GM21786 (cell line): ENCODE results near the gene SRRD.

Experiments
- ATAC-seq: cut with Tn5 transposase; IDR thresholded peaks from one replicate; pipeline ENCODE4 v1.9.1; 2021; ENCODE audit not compliant: unreplicated experiment

SRRD gene

DNA sequence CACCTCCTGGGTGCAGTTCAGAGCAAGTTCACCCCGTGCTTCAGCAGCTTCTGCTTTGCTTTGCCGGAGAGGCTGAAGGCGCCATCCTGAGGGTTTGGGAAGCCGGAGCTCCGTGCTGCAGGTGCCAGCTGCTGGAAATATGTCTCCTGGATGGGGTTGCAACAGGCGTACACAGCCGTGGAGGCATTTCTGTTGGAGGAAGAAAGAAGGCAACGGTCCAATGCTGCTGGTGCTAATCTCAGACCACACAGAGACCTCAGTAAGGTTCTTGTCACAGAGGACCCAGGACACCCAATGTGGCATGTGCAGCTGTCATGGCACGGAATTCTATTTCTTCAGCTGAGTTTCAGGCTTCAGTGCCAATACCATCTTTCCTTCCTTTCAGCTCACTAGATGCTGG is 30.5 kb upstream of the SRRD start:
- no peak for ATAC-seq

DNA sequence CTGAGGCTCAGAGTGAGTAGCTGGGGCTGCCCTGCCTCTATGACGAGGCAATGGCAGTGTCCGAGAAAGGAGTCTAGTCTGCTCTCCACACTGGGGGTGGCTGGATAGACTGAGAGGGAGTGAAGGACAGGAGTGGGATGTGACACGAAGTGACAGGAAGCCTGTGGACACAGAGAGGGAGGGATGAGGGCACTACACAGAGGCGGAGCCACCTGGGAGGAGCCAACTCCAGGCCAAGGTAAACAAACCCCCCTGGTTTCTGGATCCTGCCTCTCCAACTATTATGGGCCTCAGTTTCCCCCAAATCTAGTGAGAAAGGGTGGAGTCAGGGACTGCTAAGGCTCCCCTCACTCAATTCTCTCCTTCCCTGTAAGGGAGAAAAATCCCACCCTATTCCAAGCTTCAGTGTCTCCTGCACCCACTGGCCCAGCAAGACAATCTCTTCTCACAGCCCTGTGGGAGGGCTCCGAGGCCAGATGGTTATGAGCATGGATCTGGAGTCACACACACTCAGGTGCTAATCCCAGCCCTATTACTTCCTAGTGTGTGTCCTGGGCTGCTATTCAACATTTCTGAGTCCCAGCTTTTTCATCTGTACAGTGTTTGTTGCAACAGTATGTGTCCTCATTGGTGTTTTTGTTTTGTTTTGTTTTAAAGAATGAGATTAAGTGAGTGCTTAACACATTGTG is 29.7 kb upstream of the SRRD start:
- no peak for ATAC-seq

DNA sequence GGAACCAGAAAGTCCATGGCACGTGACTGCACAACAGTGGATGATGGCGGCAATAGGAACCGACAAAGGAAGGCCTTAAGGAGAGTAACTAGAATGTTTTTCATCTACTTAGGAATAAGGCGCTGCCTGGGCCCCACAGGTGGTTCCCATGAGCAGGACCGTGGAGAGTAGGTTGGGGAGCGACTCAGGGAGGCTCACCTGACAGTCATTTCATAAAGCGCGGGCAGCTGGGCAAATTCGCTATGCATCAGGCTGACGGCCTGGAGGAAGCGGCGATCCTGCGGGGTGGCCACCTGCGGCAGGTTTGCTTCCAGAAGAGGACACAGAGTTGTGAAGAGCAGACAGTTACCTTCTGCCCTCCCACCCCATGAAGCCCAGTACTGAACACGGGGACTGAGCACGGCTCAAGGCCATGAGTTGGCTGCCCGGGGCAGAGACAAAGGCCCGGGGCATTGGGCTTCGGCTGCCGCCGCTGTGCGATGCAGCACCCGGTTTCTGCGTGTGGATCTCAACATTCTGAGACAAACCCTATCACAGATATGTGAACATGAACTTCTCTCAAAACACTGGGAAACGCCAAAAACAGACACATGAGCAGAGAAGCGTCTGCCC is 25.9 kb upstream of the SRRD start:
- ATAC-seq = no peak

DNA sequence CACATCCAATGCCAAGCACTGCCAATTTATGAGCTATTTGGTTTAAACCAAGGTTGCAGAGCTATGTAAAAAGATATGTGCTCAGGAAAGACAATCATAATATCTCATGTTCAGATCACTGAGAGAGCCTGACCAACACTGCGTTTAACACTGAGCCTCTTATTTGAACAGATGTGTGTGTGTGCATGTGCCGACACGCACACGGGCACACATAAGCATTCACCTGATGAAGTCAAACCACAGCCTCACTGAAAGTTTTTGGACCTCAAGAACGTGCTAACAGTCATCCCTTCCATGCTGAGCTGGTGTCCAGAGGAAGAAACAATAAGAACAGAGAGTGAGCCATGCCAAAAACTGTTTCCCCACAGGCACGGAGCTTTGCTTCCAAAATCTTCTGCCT is 23.5 kb upstream of the SRRD start:
- ATAC-seq = no peak

DNA sequence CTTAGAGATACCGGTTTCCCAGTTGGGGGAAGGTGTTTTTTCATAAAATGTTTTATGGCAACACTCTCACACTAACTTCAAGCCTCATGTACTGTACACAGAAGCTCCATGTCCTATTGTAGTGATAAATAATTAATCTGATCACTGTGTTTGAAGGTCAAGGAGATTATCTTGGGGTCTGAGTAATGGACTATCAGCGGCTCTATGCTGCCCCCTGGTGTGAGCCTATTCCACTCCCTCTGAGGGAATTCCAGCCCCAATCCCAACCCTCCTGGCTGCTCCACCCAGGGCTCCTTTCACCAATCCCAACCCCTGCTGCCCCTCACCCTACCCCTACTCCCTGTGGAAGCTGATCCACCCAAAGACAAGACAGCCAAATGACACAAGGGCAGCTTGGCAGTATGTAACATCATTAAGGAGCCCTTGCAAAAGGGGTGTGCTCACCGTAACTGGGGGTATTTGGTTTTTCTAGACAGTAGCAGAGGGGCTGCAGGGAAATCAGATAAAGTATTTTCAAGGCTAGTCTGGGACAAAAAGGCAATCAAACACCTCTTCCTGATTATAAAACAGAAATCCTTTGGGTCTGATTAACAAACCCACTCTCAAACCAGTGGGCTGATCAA is 22.4 kb upstream of the SRRD start:
- ATAC-seq = no peak

DNA sequence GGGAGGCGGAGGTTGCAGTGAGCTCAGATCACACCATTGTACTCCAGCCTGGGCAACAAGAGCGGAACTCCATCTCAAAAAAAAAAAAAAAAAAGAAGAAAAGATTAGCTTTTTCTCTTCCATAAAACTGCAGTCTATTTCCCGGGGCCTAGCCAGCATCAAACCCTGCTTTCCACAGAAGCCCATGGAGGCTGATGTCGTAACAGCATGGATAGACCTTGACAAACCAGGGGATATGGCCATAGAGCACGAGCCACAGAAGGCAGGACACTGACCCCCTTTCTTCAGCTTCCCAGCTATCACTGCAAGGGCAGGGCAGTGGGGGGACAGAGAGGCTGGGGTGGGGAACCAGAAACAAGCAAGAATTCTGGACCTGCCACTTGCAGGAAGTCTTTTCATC is 21.6 kb upstream of the SRRD start:
- ATAC-seq = no peak

DNA sequence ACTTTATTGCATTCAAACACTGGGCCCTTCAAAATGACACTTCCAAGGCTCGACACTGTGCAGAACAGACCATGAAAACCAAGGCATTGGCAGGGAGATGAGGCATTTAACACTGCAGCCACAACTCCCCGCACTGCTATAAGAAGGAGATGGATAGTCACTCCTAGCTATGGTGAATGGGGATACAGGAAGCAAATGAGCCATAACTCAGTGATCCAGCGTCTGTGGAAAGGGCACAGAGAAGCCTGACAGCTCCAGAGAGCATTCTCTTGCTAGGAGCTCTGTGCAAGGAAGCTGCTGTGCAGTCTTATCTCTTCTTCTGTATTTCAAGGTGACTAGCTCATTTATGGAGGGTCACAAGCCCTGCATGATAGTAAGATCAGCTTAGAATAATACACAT is 21.0 kb upstream of the SRRD start:
- ATAC-seq = no peak

DNA sequence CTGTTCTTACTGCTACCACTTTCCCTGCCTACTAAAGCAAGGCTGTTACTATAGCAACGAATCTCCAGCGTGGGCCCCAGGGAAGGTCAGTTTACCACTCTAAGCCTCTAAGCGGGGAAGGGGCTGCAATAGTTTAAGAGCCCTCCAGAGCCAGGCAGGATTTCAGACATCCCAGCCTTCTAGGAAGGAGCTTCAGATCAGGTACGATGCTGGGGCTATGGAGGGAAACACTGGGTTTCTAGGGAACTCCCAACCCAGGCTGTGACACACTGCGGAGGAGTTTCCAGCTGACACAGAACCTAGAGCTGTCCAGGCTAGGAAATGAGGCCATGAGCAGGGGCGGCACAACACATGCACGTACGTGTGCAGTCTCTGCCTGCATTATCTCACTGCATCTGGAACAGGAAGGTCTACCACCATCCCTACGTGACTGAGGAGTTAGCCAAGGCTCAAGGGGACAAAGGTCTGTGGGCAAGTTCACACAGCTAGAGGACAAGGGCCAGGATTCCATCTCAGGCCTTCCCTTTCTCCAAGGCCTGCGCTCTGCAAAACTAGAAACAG is 20.5 kb upstream of the SRRD start:
- no peak for ATAC-seq

DNA sequence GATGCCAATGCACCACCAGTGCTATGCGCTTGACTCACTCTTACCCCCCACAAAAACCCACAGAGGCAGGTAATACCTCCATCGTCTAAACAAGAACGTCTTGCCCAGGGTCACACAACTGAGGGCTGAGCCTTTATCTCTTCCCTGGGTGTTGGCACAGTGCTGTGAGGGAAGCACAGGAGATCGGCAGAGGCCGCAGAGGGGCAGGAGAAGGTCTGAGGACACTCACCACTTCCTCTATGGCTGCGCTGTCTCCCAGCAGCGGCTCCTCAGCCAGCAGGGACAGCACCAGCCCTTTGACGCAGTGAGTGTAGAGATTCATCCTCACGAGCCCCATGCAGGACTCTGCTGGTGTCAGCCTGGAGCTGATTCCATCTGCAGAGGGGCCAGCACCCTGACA is 20.0 kb upstream of the SRRD start:
- ATAC-seq = no peak

DNA sequence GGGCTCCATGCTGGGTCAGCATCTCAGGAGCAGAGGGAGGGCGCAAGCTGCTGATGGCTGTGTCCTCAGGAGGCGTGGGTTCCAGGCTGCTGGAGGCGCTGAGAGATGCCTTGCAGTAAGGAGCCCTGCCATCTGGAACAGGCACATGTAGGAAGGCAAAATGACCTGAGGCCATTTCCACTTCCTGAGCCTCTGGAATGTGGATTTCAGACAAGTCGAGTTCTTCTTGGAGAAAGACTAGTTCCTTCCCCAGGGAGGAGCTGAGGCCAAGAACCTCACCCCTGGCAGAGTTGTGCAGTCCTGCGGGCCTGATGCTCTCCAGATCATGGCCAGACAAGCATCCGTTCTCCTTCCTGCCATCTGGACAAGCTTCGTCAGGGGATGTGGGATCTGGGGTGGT is 19.4 kb upstream of the SRRD start:
- ATAC-seq = no peak

DNA sequence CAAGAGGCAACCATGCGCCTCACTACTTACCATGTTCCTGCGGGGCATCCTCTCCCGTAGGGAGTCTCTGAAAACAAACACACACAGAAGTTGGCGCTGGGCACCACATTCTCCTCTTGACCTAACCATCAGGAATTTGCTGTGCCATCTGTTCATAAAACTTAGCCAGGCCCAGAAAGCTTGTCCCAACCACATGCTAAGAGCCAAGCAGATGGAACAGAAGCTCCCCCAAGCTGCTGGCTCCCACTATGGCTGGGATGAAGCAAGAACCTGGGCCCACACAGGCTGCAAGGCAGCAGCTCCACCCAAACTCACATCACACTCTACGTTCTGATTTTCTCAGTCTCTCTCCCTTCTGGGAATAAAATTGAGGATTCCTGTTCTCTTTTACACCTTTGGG is 17.5 kb upstream of the SRRD start:
- ATAC-seq = no peak

DNA sequence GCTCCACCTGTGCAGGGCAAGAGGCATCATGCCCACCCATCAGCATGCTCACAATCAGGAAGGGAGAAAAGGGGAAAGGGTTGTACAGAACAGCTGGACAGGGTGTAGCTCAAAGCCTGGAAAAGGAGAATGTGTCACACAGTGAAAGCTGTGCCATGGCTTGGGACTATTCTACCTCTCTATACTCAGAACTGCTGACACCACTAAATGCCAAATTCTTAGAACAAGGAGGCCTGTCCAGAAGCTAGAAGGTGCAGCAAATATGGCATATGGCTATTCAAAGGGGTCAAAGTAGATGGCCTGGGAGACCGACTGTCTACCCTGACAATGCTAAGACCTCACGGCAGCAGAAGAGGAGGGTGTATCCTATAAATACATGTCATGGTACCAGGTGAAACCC is 12.9 kb upstream of the SRRD start:
- no peak for ATAC-seq

DNA sequence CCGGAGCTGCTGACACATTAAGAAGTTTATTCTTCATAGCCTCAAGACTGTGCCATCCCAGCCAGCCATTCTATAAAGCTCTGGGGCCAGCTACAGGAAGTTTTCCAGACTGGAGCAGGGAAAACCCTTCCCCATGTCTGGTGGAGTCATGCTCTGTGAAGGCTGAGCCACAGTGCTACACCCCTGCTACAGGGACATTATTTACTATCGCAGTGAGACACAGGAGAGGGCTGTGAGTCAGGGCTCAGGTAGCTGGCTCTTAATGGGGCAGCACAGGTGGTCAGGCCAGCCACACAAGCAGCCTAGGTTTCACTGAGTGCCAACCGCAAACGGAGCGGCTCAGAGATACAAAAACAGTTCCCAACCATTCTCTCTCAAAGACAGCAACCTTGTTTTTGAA is 12.2 kb upstream of the SRRD start:
- no peak for ATAC-seq

DNA sequence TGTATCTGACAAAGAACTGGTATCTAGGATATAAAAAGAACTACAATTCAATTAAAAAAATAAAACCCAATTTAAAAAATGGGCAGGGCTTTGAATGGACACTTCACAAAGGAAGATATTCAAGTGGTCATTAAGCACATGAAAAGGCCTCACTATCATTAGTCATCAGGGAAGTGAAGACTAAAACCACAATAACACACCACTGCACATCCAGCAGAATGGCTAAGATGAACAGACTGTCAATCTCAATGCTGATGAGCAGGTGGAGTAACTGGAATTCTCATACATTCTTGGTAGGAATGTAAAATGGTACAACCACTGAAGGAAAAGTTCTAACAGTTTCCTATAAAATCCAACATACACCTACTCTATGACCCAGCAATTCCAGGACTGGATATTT is 9.0 kb upstream of the SRRD start:
- ATAC-seq = no peak

DNA sequence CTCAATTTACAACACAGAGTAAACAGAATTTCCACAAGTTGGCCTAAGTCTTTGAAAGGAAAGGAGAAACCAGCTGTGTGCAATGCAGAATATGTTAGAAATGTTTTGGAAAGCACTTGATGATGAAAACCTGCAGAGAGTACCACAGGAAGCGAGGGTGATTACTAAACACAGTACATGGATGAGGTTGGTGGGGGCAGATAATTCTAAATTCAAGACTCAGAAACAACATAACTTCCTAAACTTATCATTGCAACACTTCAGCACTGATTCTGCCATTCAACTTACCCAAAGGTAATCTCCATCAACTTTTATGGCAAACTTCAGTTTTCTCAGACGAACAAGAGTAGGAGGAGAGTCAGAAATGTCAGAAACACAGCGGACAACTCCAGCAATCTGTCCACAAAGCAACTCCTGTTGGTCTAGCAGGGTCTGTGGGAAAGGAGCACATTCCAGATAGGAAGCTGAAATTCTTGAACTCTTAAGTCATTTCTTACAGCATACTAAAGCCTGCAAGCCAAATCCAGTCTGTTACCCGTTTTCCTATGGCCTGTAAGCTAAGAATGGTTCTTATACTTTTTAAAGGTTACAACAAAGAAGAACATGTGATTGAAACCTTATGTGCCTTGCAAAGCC is 6.9 kb upstream of the SRRD start:
- ATAC-seq = no peak

DNA sequence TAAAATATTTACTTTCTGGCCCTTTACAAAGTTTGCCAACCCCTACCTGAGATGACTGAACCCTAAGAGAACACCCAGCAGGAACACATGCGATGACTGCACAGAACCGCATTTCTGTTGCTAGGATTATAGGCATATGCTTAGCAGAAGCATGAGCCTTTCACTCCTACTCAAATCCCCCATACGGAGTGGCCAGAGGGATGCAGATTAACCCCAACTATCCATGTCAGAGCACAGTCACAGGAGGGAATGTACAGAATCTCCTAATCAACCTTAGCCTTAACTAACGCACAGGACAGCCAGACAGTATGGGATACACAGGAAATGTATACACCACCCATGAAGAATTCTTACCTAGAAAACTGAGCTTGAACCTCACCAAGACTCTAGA is 6.3 kb upstream of the SRRD start:
- ATAC-seq = no peak

DNA sequence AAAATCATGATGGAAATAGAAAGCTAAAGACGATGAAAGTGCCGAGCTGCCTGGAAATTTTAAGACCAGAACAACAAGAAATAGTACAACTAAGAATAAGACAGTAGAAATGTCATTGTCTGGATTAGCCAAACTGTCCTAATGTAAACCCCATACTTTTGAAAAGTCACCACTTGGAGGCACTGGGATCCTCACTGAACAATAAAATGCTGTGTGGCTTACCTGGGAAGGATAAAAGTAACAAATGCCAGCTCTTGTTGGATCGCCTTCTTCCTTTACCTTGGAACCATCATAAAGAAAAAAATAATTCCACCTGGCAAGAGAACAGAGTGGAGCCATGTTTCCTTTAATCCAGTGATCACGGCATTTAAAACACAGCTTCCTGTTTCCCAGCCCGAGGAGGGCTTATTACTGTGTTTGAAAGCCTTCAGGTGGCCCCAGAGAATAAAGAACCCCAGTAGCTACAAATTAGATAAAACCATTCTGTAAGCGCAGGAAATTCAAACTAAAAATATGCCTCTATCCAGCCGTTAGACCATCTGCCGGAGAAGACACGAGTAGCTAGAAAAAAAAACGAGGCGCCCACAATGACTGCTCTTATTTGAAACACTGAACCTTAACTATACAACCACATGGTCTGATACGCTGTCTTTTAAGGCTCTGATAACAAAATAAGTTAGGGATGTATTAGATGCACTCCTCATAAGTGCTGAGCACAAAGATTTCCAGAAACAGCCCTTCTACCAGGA is 4.5 kb upstream of the SRRD start:
- ATAC-seq = no peak

DNA sequence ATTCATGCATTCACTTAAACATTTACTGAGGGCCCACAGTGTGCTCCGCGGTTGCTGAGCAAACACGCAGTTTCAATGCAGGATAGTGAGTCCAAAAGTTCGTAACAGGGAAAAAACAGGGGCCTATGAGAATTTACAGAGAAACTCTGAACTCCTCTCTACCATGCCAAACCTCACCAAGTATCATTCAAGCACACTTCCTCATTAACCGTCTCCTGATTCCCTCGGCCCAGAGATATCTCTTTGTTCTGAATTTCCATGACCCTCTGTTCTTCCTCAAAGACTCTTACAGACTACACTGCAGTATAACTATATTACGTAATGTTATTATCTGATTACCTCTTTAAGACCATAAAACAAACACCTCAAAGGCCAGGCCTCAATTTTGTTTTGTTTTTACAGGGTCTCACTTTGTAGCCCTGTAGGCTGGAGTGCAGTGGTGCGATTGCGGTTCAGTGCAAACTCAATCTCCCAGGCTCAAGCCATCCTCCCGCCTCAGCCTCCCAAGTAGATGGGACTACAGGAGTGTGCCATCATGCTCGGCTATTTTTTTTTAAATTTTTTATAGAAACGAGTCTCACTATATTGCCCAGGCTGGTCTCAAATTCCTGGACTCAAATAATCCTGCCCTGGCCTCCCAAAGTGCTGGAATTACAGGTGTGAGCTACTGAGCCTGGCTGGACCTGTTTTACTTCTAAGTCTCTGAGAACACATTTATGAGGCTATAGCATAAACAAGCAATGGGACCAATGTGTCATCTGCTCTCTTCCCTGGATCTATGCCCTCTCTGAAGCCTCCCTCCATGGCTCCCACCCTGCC is 3.7 kb upstream of the SRRD start:
- no peak for ATAC-seq

DNA sequence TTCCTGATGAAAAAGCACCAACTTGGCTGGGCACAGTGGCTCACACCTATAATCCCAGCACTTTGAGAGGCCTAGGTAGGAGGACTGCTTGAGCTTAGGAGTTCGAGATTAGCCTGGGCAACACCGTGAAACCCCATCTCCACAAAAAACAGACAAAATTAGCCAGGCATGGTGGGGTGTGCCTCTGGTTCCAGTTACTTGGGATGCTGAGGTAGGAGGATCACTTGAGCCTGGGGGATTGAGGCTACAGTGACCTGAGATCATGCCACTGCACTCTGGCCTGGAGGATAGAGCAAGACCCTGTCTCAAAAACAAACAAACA is 3.1 kb upstream of the SRRD start:
- ATAC-seq = no peak

DNA sequence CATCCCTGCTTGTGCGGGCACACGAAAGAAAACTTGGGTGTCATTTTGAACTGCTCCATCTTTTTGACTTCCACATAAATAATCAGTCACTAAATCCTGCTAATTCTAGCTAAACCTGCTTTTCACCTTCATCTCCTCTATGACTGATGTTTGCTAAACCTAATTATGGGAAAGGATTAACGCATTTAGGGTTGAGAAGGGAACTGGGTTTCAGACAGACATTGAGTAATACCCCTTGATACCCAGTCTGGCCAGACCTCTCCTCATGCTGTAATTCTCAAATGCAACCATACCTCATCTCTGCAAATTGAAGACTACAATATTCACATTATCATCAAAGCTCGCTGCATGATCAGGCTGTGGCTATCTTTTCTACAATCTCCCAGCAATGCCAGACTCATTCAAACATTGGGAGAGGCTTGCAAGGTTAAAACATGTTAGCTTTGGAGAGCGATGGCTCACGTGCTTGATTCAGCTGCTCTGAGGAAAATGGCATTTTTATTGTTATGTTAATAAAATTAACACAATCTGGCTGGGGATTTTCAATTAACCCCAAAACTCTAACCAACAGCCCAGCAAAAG is 2.5 kb upstream of the SRRD start:
- ATAC-seq = no peak
